ENCODE data around the gene BACE2.

The BACE2 gene

GRCh38 chr21:41321908-41322495 lies 154.0 kb downstream of the BACE2 start:
- peak; percentile 41 for DNase-seq (ENCODE audit: low spot score)

DNA sequence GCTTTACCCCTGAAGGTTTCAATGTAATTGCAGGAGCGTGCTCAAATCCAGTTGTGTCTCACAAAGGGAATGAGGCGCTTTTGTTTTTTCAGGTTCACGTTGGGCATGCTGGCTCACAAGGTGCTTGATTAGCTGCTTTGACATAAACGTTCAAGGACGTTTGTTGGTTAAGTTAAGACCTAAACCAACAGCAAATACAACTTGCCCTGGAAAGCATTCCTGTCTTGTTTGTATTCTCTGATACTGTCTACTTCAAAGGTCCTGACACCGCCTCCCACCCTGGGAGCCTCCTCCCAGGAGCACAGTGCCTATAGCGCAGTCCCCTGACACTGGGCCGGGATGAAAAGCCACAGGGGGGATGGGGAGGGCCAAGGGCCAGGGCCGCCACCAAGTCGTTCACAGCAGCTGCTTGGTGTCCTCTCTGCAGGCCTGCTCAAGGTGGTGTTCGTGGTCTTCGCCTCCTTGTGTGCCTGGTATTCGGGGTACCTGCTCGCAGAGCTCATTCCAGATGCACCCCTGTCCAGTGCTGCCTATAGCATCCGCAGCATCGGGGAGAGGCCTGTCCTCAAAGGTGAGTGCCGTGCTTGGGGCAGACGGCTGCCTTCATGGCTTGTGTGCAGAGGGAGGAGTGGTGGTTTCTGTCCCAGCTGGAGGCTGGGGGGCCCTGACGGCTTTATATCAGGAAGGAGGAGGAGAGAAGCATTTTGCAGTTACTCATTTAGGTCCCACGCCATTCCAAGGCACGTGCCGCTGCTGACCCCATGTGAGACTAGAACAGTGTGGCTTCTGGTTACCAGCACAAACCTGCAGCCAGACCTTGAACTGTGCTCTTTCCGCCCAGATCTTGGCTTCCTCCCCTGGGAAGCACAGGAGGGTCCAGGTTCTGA lies 154.8 kb downstream of the BACE2 start:
- DNase-seq (ENCODE audit: low spot score) = peak; percentile 11

DNA sequence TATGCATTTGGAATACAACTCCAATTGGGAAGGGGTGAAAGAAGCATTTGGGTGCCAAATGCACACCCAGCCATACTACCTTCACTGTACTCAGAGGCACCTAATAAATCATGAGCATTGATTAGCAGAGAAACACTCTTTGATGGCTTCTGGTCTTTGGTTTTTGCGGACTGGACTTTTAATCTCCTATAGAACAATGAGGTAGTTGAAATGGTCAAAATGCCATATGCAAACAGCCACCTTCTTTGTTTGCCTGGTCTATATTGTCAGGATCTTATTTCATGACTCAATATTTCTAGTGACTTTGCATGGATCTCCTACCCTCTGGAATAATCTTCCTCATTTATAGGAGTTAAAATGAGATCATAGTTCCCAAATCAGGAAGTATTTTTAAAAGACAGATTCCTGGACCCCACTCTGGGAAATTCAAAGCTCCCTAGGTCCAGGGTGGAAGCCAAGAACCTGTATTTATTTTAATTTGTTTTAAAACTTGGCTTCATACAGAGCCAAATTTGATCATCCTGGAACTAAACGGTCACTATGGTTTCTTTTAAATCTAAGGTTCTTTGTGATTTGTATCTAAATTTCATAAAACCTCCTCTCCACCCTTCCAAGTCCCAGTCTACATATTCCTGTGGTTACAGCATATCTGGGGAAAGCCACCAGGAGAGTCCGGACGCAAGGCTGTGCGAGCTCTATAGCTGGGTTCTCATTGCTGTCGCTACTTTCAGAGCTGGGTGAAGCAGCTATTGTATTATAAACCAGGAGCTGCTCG lies 157.4 kb downstream of the BACE2 start:
- DNase-seq (ENCODE audit: low spot score) = no peak

GRCh38 chr21:41326414-41327080 lies 158.6 kb downstream of the BACE2 start:
- no peak for DNase-seq (ENCODE audit: low spot score)

GRCh38 chr21:41327753-41328152 lies 159.8 kb downstream of the BACE2 start:
- no peak for DNase-seq (ENCODE audit: low spot score)

GRCh38 chr21:41328660-41329607 lies 161.0 kb downstream of the BACE2 start:
- no peak for DNase-seq (ENCODE audit: low spot score)
